ENCODE data around the gene ZNF783. TPM values are rescaled to one million over a fixed set of nuclear protein-coding genes. Genes with fewer than 3 reads are reported as not detected.

ZNF783 gene
- total and polyA plus RNA-seq, 2 donors (not counting 1 experiment from before 2014, with no cell fraction given), result 3.3 to 11.4 TPM

GRCh38 chr7:149226840-149227494 is 35.0 kb upstream of the ZNF783 start:
- Histone ChIP-seq H3K9me3 (ENCODE audit: control insufficient read depth, insufficient read depth, low read depth, low read length) (no peaks in the 10 kb centered on the region), H3K4me2 (ENCODE audit: extremely low read depth, insufficient read depth, low read length) (no peak overlapping the region), H3K27ac (ENCODE audit: insufficient read depth, low read length) (no peak overlapping the region), H3K27me3 (ENCODE audit: control insufficient read depth, insufficient read depth, low read length) (no peaks in the 10 kb centered on the region), H2AFZ (ENCODE audit: low read length) (no peak overlapping the region), H3K79me2 (ENCODE audit: control insufficient read depth, insufficient read depth, low read length) (no peaks in the 10 kb centered on the region), H3K9ac (ENCODE audit: insufficient read depth, low read length) (no peak overlapping the region), H3K36me3 (ENCODE audit: control insufficient read depth, insufficient read depth, low read length) (peaks cover 11% of the 10 kb centered on the region), H3K4me1 (ENCODE audit: control insufficient read depth, extremely low read depth, insufficient read depth, low read length) (no peaks in the 10 kb centered on the region), H3K4me3 (replicated peaks in 1 of 4; ENCODE audit: control extremely low read depth in 1 of 4, insufficient read depth in 1 of 4, low read depth in 3 of 4, low read length in 4 of 4) (no peak overlapping the region), H4K20me1 (ENCODE audit: control insufficient read depth, extremely low read depth, insufficient read depth, low read length) (no peaks in the 10 kb centered on the region)
- peak in 1 of 2 donors; percentile 25 for DNase-seq (ENCODE audit: low read depth in 2 of 2)
- no peak for TF ChIP-seq EZH2 (IDR thresholded peaks at IDR 0.05; ENCODE audit: low read length, missing control alignments)
- TF ChIP-seq CTCF (conservative IDR thresholded peaks at IDR 0.05 in 1 of 2, IDR thresholded peaks at IDR 0.05 in 1 of 2; ENCODE audit: low read depth in 1 of 2, low read length in 2 of 2), result no peak

- Histone ChIP-seq H2AFZ (ENCODE audit: low read length) (no peak overlapping the region), H3K79me2 (ENCODE audit: control insufficient read depth, insufficient read depth, low read length) (no peaks in the 10 kb centered on the region), H3K27ac (ENCODE audit: insufficient read depth, low read length) (no peak overlapping the region), H3K4me3 (replicated peaks in 1 of 4; ENCODE audit: control extremely low read depth in 1 of 4, insufficient read depth in 1 of 4, low read depth in 3 of 4, low read length in 4 of 4) (no peak overlapping the region), H3K4me2 (ENCODE audit: extremely low read depth, insufficient read depth, low read length) (no peak overlapping the region), H3K9me3 (ENCODE audit: control insufficient read depth, insufficient read depth, low read depth, low read length) (no peaks in the 10 kb centered on the region), H3K9ac (ENCODE audit: insufficient read depth, low read length) (no peak overlapping the region), H3K36me3 (ENCODE audit: control insufficient read depth, insufficient read depth, low read length) (peaks cover 11% of the 10 kb centered on the region), H3K27me3 (ENCODE audit: control insufficient read depth, insufficient read depth, low read length) (no peaks in the 10 kb centered on the region), H3K4me1 (ENCODE audit: control insufficient read depth, extremely low read depth, insufficient read depth, low read length) (peaks cover 3% of the 10 kb centered on the region), H4K20me1 (ENCODE audit: control insufficient read depth, extremely low read depth, insufficient read depth, low read length) (no peaks in the 10 kb centered on the region)
- no peak for DNase-seq (ENCODE audit: low read depth in 2 of 2)
- TF ChIP-seq EZH2 (IDR thresholded peaks at IDR 0.05; ENCODE audit: low read length, missing control alignments) (no peak), CTCF (conservative IDR thresholded peaks at IDR 0.05 in 1 of 2, IDR thresholded peaks at IDR 0.05 in 1 of 2; ENCODE audit: low read depth in 1 of 2, low read length in 2 of 2) (no peak)
Observed at GRCh38 chr7:149228831-149229471, 33.0 kb upstream of the ZNF783 start.

GRCh38 chr7:149229526-149229925 is 32.5 kb upstream of the ZNF783 start:
- Histone ChIP-seq H2AFZ (ENCODE audit: low read length) (no peak overlapping the region), H3K4me2 (ENCODE audit: extremely low read depth, insufficient read depth, low read length) (no peak overlapping the region), H3K79me2 (ENCODE audit: control insufficient read depth, insufficient read depth, low read length) (no peaks in the 10 kb centered on the region), H3K36me3 (ENCODE audit: control insufficient read depth, insufficient read depth, low read length) (peaks cover 6% of the 10 kb centered on the region), H3K9ac (ENCODE audit: insufficient read depth, low read length) (no peak overlapping the region), H3K9me3 (ENCODE audit: control insufficient read depth, insufficient read depth, low read depth, low read length) (no peaks in the 10 kb centered on the region), H3K27ac (ENCODE audit: insufficient read depth, low read length) (no peak overlapping the region), H3K27me3 (ENCODE audit: control insufficient read depth, insufficient read depth, low read length) (no peaks in the 10 kb centered on the region), H4K20me1 (ENCODE audit: control insufficient read depth, extremely low read depth, insufficient read depth, low read length) (no peaks in the 10 kb centered on the region), H3K4me1 (ENCODE audit: control insufficient read depth, extremely low read depth, insufficient read depth, low read length) (peaks cover 3% of the 10 kb centered on the region), H3K4me3 (replicated peaks in 1 of 4; ENCODE audit: control extremely low read depth in 1 of 4, insufficient read depth in 1 of 4, low read depth in 3 of 4, low read length in 4 of 4) (no peak overlapping the region)
- no peak for DNase-seq (ENCODE audit: low read depth in 2 of 2)
- TF ChIP-seq EZH2 (IDR thresholded peaks at IDR 0.05; ENCODE audit: low read length, missing control alignments), result no peak
- no peak for TF ChIP-seq CTCF (conservative IDR thresholded peaks at IDR 0.05 in 1 of 2, IDR thresholded peaks at IDR 0.05 in 1 of 2; ENCODE audit: low read depth in 1 of 2, low read length in 2 of 2)
